Brain pericyte (primary cell): ENCODE results near the gene POU2F1.
"Not testable (repeated sequence)": the region's sequence is repeated elsewhere in the genome, so short reads cannot be mapped to it uniquely, and the experiment has no call there.

Source experiments
- DNase-seq: peaks from one replicate; pipeline ENCODE4 v3.0.0-alpha.2; 2012; ENCODE audit warnings: low read depth, low spot score

POU2F1 gene

GRCh38 chr1:167231873-167232450 is 11.3 kb downstream of the POU2F1 start:
- DNase-seq = no peak

- no peak for DNase-seq
Observed at GRCh38 chr1:167232801-167233200, 12.1 kb downstream of the POU2F1 start.

- DNase-seq = no peak
Observed at GRCh38 chr1:167233373-167233772, 12.7 kb downstream of the POU2F1 start.

GRCh38 chr1:167237000-167237399 is 16.3 kb downstream of the POU2F1 start:
- DNase-seq = no peak

- DNase-seq = no peak
Observed at GRCh38 chr1:167238713-167239112, 18.0 kb downstream of the POU2F1 start.

- no peak for DNase-seq
Observed at GRCh38 chr1:167239257-167239656, 18.6 kb downstream of the POU2F1 start.

- DNase-seq = no peak
Observed at GRCh38 chr1:167244244-167244643, 23.6 kb downstream of the POU2F1 start.

GRCh38 chr1:167245168-167245567 is 24.5 kb downstream of the POU2F1 start:
- not testable (repeated sequence) for DNase-seq

- DNase-seq = no peak
Observed at GRCh38 chr1:167246971-167247370, 26.3 kb downstream of the POU2F1 start.

- no peak for DNase-seq
Observed at GRCh38 chr1:167247754-167248153, 27.1 kb downstream of the POU2F1 start.

- no peak for DNase-seq
Observed at GRCh38 chr1:167248707-167249642, 28.3 kb downstream of the POU2F1 start.

GRCh38 chr1:167249702-167250101 is 29.0 kb downstream of the POU2F1 start:
- DNase-seq = no peak

- DNase-seq = no peak
Observed at GRCh38 chr1:167250482-167250881, 29.8 kb downstream of the POU2F1 start.

- DNase-seq = no peak
Observed at GRCh38 chr1:167251472-167251871, 30.8 kb downstream of the POU2F1 start.

- no peak for DNase-seq
Observed at GRCh38 chr1:167252986-167253385, 32.3 kb downstream of the POU2F1 start.

- no peak for DNase-seq
Observed at GRCh38 chr1:167258858-167259257, 38.2 kb downstream of the POU2F1 start.

GRCh38 chr1:167262836-167263235 is 42.1 kb downstream of the POU2F1 start:
- no peak for DNase-seq

- DNase-seq = no peak
Observed at GRCh38 chr1:167263344-167263743, 42.7 kb downstream of the POU2F1 start.

- no peak for DNase-seq
Observed at GRCh38 chr1:167263819-167264464, 43.3 kb downstream of the POU2F1 start.

GRCh38 chr1:167266965-167267364 is 46.3 kb downstream of the POU2F1 start:
- DNase-seq = no peak

GRCh38 chr1:167268347-167268787 is 47.7 kb downstream of the POU2F1 start:
- DNase-seq = no peak

- DNase-seq = no peak
Observed at GRCh38 chr1:167270349-167271092, 49.8 kb downstream of the POU2F1 start.
